ENCODE data around the gene GAPVD1.

GAPVD1 gene

GRCh38 chr9:125243792-125244260 lies 17.8 kb upstream of the GAPVD1 start:
- TF ChIP-seq CTCF (IDR thresholded peaks at IDR 0.05), result no peak

DNA sequence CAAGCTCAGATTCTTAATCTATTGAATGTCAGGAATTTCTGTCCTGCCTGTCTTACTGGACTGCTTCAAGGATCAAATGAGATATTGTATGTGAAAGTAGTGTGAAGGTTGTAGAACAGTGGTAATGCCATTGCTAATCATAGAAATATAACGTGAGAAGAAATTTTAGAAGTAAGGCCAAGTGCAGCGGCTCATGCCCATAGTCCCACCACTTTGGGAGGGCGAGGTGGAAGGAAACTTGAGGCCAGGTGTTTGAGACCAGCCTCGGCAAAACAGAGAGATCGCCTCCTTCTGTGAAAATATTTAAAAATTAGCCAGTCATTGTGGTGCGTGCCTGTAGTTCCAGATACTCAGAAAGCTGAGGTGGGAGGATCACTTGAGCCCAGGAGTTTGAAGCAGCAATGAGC lies 15.4 kb upstream of the GAPVD1 start:
- no peak for TF ChIP-seq CTCF (IDR thresholded peaks at IDR 0.05)

DNA sequence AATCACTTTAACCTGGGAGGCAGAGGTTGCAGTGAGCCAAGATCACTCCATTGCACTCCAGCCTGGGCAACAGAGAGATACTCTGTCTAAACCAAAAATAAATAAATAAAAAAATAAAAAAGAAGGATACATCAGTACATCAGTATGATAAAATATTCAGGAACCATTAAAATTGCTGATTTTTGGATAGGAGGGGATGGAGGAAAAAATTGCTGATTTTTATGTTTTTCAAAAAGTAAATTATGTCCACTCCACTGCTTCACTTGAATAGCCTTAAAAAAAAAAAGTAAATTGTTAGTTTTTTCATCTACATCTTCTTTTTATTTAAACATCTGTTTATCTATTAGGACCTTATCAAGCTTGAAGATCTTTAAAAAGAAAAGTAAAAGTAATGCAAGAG lies 7.4 kb upstream of the GAPVD1 start:
- TF ChIP-seq CTCF (IDR thresholded peaks at IDR 0.05), result no peak

GRCh38 chr9:125255781-125256391 lies 5.7 kb upstream of the GAPVD1 start:
- TF ChIP-seq CTCF (IDR thresholded peaks at IDR 0.05), result peak; percentile 41; the same call in 1 of the 2 replicates

DNA sequence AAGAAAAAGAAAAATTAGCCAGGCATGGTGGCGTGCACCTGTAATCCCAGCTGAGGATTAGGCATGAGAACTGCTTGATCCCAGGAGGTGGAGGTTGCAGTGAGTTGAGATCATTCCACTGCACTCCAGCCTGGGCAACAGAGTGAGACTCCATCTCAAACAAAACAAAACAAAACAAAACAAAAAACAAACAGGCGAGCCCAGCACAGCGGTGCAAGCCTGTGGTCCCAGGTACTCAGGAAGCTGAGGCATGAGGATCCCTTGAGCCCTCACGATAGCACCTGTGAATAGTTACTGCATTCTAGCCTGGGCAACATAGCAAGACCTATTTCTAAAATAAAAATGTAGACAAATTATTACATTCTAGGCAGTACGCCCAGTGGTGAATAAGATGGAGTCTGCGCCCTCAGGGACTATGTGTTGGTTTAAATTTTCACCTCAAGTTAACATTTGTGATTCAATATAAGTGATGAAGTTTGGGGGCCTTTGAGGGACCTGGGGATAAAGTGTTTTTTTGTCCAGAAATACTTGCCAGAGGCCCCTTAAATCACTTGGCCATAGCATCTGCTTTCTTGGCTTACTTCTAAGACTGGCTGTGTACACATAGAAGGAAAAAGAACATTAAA lies 3.4 kb upstream of the GAPVD1 start:
- TF ChIP-seq CTCF (IDR thresholded peaks at IDR 0.05), result no peak

DNA sequence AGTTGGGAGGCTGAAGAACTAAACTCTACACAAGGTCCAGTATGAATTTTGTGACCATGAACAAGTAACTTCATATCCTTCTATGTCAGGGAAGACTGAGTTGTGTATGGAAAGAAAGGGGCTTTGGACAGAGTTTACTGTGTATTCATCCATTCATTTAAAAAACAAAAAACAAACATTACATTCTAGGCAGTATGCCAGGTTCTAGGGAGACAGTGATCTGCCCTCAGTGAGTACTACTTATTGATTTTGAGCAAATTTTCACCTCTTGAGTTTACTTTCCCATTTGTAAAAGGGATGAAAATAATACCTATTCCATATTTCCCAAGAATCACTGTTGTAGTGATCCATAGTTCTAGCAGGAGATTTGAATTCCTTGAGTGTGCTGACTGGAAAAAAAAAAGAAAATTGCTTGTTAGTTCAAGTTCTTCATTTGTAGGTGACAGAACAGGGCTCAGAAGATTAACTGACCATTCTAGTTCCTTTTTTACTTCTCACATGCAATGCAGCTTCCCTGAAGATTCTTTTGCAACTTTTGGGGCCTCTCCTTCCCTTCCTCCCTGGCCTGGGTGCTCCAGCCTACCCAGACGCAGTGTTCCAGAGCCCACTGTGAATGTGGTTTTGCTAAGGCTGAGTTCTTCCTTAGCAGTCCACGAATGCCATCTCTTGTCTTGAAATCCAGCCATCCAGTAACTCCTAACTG lies 2.6 kb upstream of the GAPVD1 start:
- TF ChIP-seq CTCF (IDR thresholded peaks at IDR 0.05), result no peak

GRCh38 chr9:125260561-125260960 lies 1.1 kb upstream of the GAPVD1 start:
- no peak for TF ChIP-seq CTCF (IDR thresholded peaks at IDR 0.05)

All from LNCAP (cell line).